Left ventricle myocardium inferior (tissue), 1 donor: ENCODE results near the gene PLEKHH2. TPM values are rescaled to one million over a fixed set of nuclear protein-coding genes. Genes with fewer than 3 reads are reported as not detected.
A peak's percentile ranks its signal among the peaks of the same experiment; 100 is the strongest.

Experiments
- DNase-seq: peaks from one replicate; pipeline ENCODE4 v3.0.0-alpha.2; 2020
- H3K27ac ChIP-seq: fragments of 200-600 bp; replicated peaks from 2 replicates; pipeline ENCODE4 v1.8.0; 2021
- H3K27me3 ChIP-seq: fragments of 200-600 bp; 2 replicates; pipeline ENCODE4 v1.8.0; 2021; ENCODE audit warnings: low read depth
- H3K36me3 ChIP-seq: fragments of 200-600 bp; 2 replicates; pipeline ENCODE4 v1.8.0; 2021
- H3K4me1 ChIP-seq: fragments of 200-600 bp; 2 replicates; pipeline ENCODE4 v1.8.0; 2021
- H3K4me3 ChIP-seq: fragments of 200-600 bp; 2 replicates; pipeline ENCODE4 v1.8.0; 2021; ENCODE audit warnings: mild to moderate bottlenecking, moderate library complexity
- H3K9me3 ChIP-seq: fragments of 200-600 bp; replicated peaks from 2 replicates; pipeline ENCODE4 v1.8.0; 2021
- intact Hi-C: fragments of 100-400 bp; cut with micrococcal nuclease; formaldehyde crosslinking; loops from one replicate; pipeline ENCODE4 v1.11.0; 2022
- total RNA-seq: library from RNA; stranded (reverse); fragmentation: NEBNext Ultra II Directional; extraction: Animal tissue kit (Norgen Biotek cat#: 25700); gene quantifications from one replicate; pipeline ENCODE4 v1.2.1, GENCODE V29; 2021
- TF ChIP-seq, protein P1 (sequence below): fragments of 200-600 bp; IDR thresholded peaks from 2 replicates; pipeline ENCODE4 v1.8.0; 2021; ENCODE audit warnings: antibody characterized with exemption, mild to moderate bottlenecking, borderline replicate concordance
- donor health status: DM: no; HTN: yes; CAD: no; lungs with severe emphysema.

Gene PLEKHH2
- total RNA-seq, 1 donor from 2014 or later: 1.3 TPM

DNA sequence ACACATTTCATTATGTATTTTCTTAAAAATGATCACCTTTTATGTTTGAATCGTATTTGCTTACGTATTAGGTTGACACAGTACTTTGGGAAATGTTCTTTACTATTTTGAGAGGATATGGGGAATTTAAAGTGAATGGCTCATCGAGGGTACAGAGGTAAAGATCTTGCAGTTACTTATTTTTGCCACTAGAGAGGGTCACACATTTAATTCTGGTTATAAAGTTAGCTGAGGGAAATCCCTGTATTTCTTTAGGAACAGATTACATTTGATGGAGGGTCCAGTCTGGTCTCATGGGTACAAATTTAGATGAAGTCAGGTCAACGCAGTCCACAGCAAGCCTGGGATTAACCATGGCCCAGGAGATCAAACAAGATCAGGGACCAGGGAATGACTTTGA, 161.2 kb downstream of the PLEKHH2 start:
- no peaks in the 10 kb centered on the region for H3K9me3 ChIP-seq
- no peak overlapping the region for H3K27ac ChIP-seq
- intact Hi-C loops: no loop called here
- TF ChIP-seq, protein P1, sequence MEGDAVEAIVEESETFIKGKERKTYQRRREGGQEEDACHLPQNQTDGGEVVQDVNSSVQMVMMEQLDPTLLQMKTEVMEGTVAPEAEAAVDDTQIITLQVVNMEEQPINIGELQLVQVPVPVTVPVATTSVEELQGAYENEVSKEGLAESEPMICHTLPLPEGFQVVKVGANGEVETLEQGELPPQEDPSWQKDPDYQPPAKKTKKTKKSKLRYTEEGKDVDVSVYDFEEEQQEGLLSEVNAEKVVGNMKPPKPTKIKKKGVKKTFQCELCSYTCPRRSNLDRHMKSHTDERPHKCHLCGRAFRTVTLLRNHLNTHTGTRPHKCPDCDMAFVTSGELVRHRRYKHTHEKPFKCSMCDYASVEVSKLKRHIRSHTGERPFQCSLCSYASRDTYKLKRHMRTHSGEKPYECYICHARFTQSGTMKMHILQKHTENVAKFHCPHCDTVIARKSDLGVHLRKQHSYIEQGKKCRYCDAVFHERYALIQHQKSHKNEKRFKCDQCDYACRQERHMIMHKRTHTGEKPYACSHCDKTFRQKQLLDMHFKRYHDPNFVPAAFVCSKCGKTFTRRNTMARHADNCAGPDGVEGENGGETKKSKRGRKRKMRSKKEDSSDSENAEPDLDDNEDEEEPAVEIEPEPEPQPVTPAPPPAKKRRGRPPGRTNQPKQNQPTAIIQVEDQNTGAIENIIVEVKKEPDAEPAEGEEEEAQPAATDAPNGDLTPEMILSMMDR: peak; percentile 13
- H3K4me3 ChIP-seq: no peak overlapping the region
- no peaks in the 10 kb centered on the region for H3K27me3 ChIP-seq
- H3K4me1 ChIP-seq: no peaks in the 10 kb centered on the region
- H3K36me3 ChIP-seq: peaks cover 35% of the 10 kb centered on the region
- DNase-seq: no peak

DNA sequence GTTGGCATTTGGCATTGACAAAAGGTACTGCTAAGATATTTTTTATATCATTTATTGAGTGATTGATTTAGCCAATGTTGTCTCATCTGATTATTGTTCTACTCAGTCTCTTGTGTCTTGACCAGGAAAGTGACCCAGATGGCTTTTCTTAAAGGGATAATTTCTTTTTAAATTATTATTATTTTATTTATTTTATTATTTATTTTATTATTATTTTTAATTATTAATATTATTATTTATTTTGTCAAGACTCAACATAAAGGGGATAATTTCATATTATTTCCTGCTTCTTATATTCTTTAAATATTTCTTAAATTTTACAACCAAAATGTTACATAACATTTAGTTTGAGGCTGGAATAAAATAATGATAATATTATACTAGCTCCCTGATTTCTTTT, 163.8 kb downstream of the PLEKHH2 start:
- Histone ChIP-seq H3K27ac (no peak overlapping the region), H3K27me3 (no peaks in the 10 kb centered on the region), H3K4me1 (no peaks in the 10 kb centered on the region), H3K36me3 (peaks cover 39% of the 10 kb centered on the region), H3K4me3 (no peak overlapping the region), H3K9me3 (no peaks in the 10 kb centered on the region)
- TF ChIP-seq, protein P1: no peak
- no peak for DNase-seq
- intact Hi-C loops: no loop called here

DNA sequence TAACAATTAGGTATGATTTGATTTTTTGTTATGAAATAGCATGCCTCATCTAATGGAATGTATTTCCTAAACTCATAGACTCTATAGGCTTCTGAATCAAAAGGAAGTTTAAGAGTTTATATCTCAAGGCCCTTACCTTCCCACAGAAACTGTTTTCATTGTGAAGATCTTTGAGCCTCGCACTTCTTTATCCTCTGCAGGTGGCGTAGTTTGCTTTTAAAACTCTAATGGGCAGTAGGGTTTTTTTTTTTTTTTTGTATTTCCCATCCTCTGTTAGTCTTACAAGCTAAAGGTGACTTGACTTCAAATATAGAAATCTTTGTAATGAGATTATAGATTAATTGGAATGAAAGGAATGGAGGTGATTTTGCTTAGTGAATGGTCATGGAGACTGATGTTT, 165.1 kb downstream of the PLEKHH2 start:
- Histone ChIP-seq H3K4me3 (no peak overlapping the region), H3K9me3 (no peaks in the 10 kb centered on the region), H3K36me3 (peaks cover 44% of the 10 kb centered on the region), H3K27me3 (no peaks in the 10 kb centered on the region), H3K4me1 (no peaks in the 10 kb centered on the region), H3K27ac (no peak overlapping the region)
- TF ChIP-seq, protein P1: no peak
- DNase-seq: no peak
- intact Hi-C loops: no loop called here

DNA sequence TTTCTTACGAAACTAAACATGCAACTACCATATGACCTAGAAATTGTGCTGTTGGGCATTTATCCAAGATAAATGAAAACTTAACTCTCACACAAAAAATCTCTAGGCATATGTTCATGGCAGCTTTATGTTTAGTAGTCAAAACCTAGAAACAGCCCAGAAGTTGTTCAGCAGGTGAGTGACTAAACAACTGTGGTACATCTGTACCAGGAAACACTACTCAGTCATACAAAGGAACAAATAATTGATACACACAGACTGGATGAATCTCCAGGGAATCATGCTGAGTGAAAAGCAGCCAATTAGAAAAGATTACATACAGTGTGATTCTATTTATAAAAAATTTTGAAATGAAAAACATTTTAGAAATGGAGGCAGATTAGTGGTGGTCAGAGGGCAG, 166.1 kb downstream of the PLEKHH2 start:
- Histone ChIP-seq H3K9me3 (no peaks in the 10 kb centered on the region), H3K4me1 (no peaks in the 10 kb centered on the region), H3K36me3 (peaks cover 41% of the 10 kb centered on the region), H3K27me3 (no peaks in the 10 kb centered on the region), H3K27ac (no peak overlapping the region), H3K4me3 (no peak overlapping the region)
- intact Hi-C loops: no loop called here
- TF ChIP-seq, protein P1: no peak
- DNase-seq: no peak

DNA sequence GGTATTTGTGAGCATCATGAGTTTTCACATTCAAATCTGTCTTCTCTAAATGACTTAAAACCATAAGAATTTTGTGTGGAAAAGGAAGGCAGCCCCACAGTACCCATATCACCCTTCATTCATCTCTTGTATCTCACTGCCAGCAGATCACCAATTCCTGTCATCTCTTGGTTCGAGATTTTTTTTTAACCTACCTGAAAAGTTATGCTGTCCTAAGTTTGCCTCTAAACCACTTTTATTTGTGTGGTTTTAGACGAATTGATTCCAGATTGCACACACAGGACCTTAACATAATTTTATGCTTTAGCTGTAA, 169.6 kb downstream of the PLEKHH2 start:
- no peak overlapping the region for H3K4me3 ChIP-seq
- H3K9me3 ChIP-seq: no peaks in the 10 kb centered on the region
- intact Hi-C loops: no loop called here
- peaks cover 48% of the 10 kb centered on the region for H3K36me3 ChIP-seq
- TF ChIP-seq, protein P1: no peak
- no peak for DNase-seq
- no peak overlapping the region for H3K27ac ChIP-seq
- H3K27me3 ChIP-seq: no peaks in the 10 kb centered on the region
- H3K4me1 ChIP-seq: no peaks in the 10 kb centered on the region

DNA sequence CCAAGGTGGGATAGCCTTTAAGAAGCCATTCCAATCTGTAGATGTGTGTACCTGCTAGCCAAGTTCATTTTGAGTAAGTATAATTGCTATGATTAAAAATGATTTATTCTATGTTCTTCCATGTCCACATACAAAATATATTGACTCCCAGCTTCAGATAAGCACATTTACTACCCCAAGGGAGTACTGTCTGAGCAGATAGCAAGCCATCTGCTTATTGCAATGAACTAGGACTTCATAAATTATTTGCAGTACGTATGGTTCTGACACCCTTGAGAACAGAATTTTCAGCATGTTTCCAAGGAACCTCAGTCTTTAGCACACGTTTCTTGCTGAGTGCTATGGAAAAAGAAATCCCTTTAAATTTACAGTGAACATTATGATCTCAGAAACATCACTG, 173.4 kb downstream of the PLEKHH2 start:
- intact Hi-C loops: no loop called here
- no peak for DNase-seq

More for the DNA sequence above, 173.4 kb downstream of the PLEKHH2 start:
- Histone ChIP-seq H3K27ac (no peak overlapping the region), H3K4me3 (no peak overlapping the region), H3K4me1 (no peaks in the 10 kb centered on the region), H3K9me3 (no peaks in the 10 kb centered on the region), H3K36me3 (peaks cover 26% of the 10 kb centered on the region), H3K27me3 (no peaks in the 10 kb centered on the region)
- TF ChIP-seq, protein P1: no peak
